Tibial nerve (tissue), 4 donors: ENCODE results near the gene NR0B1. TPM values are rescaled to one million over a fixed set of nuclear protein-coding genes. Genes with fewer than 3 reads are reported as not detected.

Experiments
- DNase-seq, 2 donors: peaks; one replicate each; pipeline ENCODE4 v3.0.0-alpha.2; 2019; ENCODE audit warnings: low spot score in 2 of 2
- H3K27ac ChIP-seq, 4 donors: fragments of 200-600 bp; sonication (generic) in 3 of 4; one replicate each; pipeline ENCODE4 v1.5.1; 2017 to 2019; ENCODE audit warnings: mild to moderate bottlenecking in 1 of 4
- H3K27me3 ChIP-seq, 2 donors: fragments of 200-600 bp; sonication (generic) in 1 of 2; one replicate each; pipeline versions ENCODE4 v1.5.1 to v1.6.0; 2017 to 2019
- H3K36me3 ChIP-seq, 3 donors: fragments of 200-600 bp; sonication (generic); one replicate each; pipeline ENCODE4 v1.5.1; 2018 to 2019
- H3K4me1 ChIP-seq, 4 donors: fragments of 200-600 bp; sonication (generic) in 3 of 4; one replicate each; pipeline ENCODE4 v1.5.1; 2017 to 2019
- H3K4me3 ChIP-seq, 4 donors: fragments of 200-600 bp; sonication (generic) in 3 of 4; one replicate each; pipeline ENCODE4 v1.5.1; 2017 to 2019; ENCODE audit warnings: mild to moderate bottlenecking in 1 of 4, moderate library complexity in 1 of 4
- H3K9me3 ChIP-seq, 4 donors: fragments of 200-600 bp; sonication (generic) in 3 of 4; one replicate each; pipeline ENCODE4 v1.5.1; 2017 to 2019
- EP300 ChIP-seq, 2 donors: sonication (generic); formaldehyde crosslinking; IDR thresholded peaks; one replicate each; pipeline ENCODE4 v1.6.1; 2017; ENCODE audit warnings: antibody characterized with exemption in 2 of 2, mild to moderate bottlenecking in 1 of 2
- POLR2A ChIP-seq, 2 donors: fragments of 450-650 bp; IDR thresholded peaks; one replicate each; pipeline ENCODE4 v1.6.1; 2017; ENCODE audit warnings: antibody characterized with exemption in 2 of 2, mild to moderate bottlenecking in 2 of 2, moderate library complexity in 2 of 2
- WGBS, 2 donors: methylation state at CpG; one replicate each; pipeline ENCODE4 v1.1.5; 2018; 5-methylcytosine and 5-hydroxymethylcytosine counted together
- total RNA-seq, 4 donors: library from RNA; depleted of rRNA; stranded (reverse); fragments of >200 nt; gene quantifications; one replicate each; pipeline ENCODE4 v1.1.0, GENCODE V29; 2016
- TF ChIP-seq, protein P1 (sequence below), 5 experiments: fragments of 200-600 bp in 3 of 5; fragments of 450-650 bp in 2 of 5; sonication (generic) in 3 of 5; IDR thresholded peaks; one replicate each; pipeline ENCODE4 v1.5.1; 2016 to 2019; ENCODE audit warnings: antibody characterized with exemption in 5 of 5, mild to moderate bottlenecking in 3 of 5, moderate library complexity in 2 of 5

NR0B1 gene
- total RNA-seq, 4 donors from 2014 or later: 0.22 to 3.3 (median 1.0) TPM; not detected in 1

- no peak for DNase-seq
- no peaks in the 10 kb centered on the region for H3K9me3 ChIP-seq
- H3K27me3 ChIP-seq: no peaks in the 10 kb centered on the region
- H3K4me3 ChIP-seq: no peak overlapping the region
- H3K27ac ChIP-seq: no peak overlapping the region
- H3K36me3 ChIP-seq: no peaks in the 10 kb centered on the region
- no peaks in the 10 kb centered on the region for H3K4me1 ChIP-seq
- TF ChIP-seq EP300 (IDR thresholded peaks at IDR 0.05): no peak
- no peak for TF ChIP-seq POLR2A (IDR thresholded peaks at IDR 0.05)
- TF ChIP-seq, protein P1, sequence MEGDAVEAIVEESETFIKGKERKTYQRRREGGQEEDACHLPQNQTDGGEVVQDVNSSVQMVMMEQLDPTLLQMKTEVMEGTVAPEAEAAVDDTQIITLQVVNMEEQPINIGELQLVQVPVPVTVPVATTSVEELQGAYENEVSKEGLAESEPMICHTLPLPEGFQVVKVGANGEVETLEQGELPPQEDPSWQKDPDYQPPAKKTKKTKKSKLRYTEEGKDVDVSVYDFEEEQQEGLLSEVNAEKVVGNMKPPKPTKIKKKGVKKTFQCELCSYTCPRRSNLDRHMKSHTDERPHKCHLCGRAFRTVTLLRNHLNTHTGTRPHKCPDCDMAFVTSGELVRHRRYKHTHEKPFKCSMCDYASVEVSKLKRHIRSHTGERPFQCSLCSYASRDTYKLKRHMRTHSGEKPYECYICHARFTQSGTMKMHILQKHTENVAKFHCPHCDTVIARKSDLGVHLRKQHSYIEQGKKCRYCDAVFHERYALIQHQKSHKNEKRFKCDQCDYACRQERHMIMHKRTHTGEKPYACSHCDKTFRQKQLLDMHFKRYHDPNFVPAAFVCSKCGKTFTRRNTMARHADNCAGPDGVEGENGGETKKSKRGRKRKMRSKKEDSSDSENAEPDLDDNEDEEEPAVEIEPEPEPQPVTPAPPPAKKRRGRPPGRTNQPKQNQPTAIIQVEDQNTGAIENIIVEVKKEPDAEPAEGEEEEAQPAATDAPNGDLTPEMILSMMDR (IDR thresholded peaks at IDR 0.05): no peak
- WGBS, 2 donors: 79 to 91% methylated on average over 2 of the region's 2 CpGs
Observed at GRCh38 chrX:30259927-30260326, 49.3 kb downstream of the NR0B1 start.

Other genes with a start within 250 kb of the NR0B1 start
- gene MAGEB2, start 93.8 kb downstream of the NR0B1 start, total RNA-seq: not detected
- gene MAGEB3, start 78.7 kb downstream of the NR0B1 start, total RNA-seq: not detected
- not detected for gene MAGEB4, start 67.4 kb downstream of the NR0B1 start, total RNA-seq
- not detected for gene MAGEB1, start 62.2 kb downstream of the NR0B1 start, total RNA-seq